Subcutaneous preadipocyte (primary cell): ENCODE measurements around the gene UBXN11. TPM values are rescaled to one million over a fixed set of nuclear protein-coding genes. Genes with fewer than 3 reads are reported as not detected.

Experiments used
- total RNA-seq: library from RNA; depleted of rRNA; stranded (reverse); fragments of >200 nt; gene quantifications from 2 replicates; pipeline ENCODE4 v1.2.3, GENCODE V29; 2012

The UBXN11 gene, protein sequence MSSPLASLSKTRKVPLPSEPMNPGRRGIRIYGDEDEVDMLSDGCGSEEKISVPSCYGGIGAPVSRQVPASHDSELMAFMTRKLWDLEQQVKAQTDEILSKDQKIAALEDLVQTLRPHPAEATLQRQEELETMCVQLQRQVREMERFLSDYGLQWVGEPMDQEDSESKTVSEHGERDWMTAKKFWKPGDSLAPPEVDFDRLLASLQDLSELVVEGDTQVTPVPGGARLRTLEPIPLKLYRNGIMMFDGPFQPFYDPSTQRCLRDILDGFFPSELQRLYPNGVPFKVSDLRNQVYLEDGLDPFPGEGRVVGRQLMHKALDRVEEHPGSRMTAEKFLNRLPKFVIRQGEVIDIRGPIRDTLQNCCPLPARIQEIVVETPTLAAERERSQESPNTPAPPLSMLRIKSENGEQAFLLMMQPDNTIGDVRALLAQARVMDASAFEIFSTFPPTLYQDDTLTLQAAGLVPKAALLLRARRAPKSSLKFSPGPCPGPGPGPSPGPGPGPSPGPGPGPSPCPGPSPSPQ
- total RNA-seq, result 6.5 and 8.8 TPM in 2 replicates

GRCh38 chr1:26306290-26307229 lies at the start of gene UBXN11:
Gene UBXN11, minus strand, starts transcription at chr1:26306636. Its CDS starts 3,753 bp downstream, at chr1:26302883.

GRCh38 chr1:26353976-26354820 lies 47.8 kb upstream of the UBXN11 start, which contains the start of gene CRYBG2:
Gene CRYBG2, minus strand, starts transcription at chr1:26354130. Its CDS starts 7,473 bp downstream, at chr1:26346657.

DNA sequence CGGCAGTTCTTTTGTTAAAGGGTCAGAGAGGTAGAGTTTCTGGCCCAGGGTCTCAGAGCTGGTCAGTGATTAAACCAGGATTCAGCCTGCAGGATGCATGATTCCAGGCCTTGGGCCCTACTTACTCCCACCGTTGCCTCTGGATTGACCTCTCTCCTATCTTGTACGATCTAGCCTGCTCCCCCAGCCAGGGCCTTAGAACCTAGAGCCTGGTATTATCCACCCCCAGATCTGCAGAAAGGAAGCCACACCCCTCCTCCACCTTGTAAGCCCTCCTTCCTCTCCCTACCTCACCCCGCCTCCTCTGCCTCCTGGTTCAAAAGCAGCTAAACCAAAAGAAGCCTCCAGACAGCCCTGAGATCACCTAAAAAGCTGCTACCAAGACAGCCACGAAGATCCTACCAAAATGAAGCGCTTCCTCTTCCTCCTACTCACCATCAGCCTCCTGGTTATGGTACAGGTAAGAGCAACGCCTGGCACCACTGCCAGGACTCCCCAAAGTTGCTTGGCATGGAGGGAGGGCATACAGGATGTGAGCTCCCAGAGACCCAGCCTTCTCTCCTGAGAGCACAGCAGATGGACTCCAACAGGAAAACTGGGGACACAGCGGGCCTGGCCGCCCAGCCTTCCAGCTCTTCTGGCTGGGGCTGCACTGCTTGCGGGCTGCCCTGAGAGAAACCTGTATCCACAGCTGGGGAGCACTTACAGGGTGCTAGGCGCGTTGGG lies 11.3 kb upstream of the UBXN11 start, which contains the start of gene CD52:
Gene CD52, plus strand, starts transcription at position 347 of the 726 bp plus-strand sequence. Its CDS starts 60 bp downstream, at position 407.

DNA sequence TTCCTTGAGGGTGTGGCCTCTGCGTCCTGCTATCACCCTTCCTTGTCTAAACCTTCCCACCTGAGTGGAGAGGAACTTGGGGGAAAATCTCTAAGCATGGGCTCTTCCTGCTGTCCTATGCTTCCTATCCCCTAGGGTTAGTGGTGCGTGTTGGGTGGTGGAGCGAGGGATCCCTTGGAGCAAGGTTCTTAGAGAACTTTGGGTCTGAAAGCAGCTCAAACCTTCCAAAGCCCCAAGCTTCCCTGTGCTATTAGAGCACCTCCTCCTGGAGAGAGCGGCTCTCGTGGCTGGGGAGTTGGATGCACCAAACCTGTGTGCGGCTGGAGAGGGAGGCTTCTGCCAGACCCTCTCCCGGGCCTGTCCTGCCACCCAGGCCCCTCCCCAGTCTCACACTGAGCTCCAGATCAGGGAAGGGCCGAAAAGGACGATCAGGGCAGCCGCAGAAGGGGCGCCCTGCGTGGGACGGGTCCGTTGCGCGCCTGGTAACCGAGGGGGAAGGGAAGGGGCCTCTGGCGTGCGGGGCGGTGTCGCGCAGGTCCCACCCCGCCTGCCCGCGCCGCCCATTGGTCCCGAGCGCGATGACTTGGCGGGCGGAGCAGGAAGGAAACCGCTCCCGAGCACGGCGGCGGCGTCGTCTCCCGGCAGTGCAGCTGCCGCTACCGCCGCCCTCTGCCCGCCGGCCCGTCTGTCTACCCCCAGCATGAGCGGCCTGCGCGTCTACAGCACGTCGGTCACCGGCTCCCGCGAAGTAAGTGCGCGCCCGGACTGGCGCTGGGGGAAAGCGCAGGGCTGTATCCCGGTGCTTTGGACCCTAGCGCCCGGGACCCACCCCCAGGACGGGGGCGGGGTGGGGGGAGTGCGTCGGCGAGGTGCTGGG lies 26.7 kb downstream of the UBXN11 start, which contains the start of gene SH3BGRL3:
Gene SH3BGRL3, plus strand, starts transcription at position 631 of the 877 bp plus-strand sequence. Its CDS starts 70 bp downstream, at position 701.

GRCh38 chr1:26233903-26234643 lies 72.4 kb downstream of the UBXN11 start, which contains the start of gene CEP85:
Gene CEP85, plus strand, starts transcription at chr1:26234200. Its CDS starts 5,584 bp downstream, at chr1:26239784.

Other genes starting within 250 kb of the UBXN11 start
- gene TRIM63, start 239.0 kb downstream of the UBXN11 start, total RNA-seq, result under 0.01 TPM in 1 of 2 replicates, not detected in the other
- gene PDIK1L, start 194.8 kb downstream of the UBXN11 start, total RNA-seq, result 2.9 and 4.7 TPM in 2 replicates
- gene FAM110D, start 147.6 kb downstream of the UBXN11 start, total RNA-seq, result not detected in 2 replicates
- not detected in 2 replicates for gene C1orf232, start 137.7 kb downstream of the UBXN11 start, total RNA-seq
- gene ZNF593, start 136.7 kb downstream of the UBXN11 start, total RNA-seq, result 23.7 and 37.5 TPM in 2 replicates
- gene ZNF593OS, start 134.8 kb downstream of the UBXN11 start, total RNA-seq, result under 0.01 TPM in 1 of 2 replicates, not detected in the other
- gene CNKSR1, start 129.1 kb downstream of the UBXN11 start, total RNA-seq, result under 0.01 TPM in 1 of 2 replicates, not detected in the other
- not detected in 2 replicates for gene CATSPER4, start 116.0 kb downstream of the UBXN11 start, total RNA-seq
- gene CEP85, start 72.4 kb downstream of the UBXN11 start, total RNA-seq, result 6.6 and 15.6 TPM in 2 replicates
- 66.3 and 69.1 TPM in 2 replicates for gene SH3BGRL3, start 26.6 kb downstream of the UBXN11 start, total RNA-seq
- 0.98 TPM in 1 of 2 replicates, not detected in the other for gene CD52, start 11.3 kb upstream of the UBXN11 start, total RNA-seq
- gene CRYBG2, start 47.5 kb upstream of the UBXN11 start, total RNA-seq, result not detected in 2 replicates
- not detected in 2 replicates for gene ZNF683, start 66.1 kb upstream of the UBXN11 start, total RNA-seq
- gene LIN28A, start 104.2 kb upstream of the UBXN11 start, total RNA-seq, result not detected in 2 replicates
- gene DHDDS, start 125.7 kb upstream of the UBXN11 start, total RNA-seq, result 49.6 and 49.9 TPM in 2 replicates
- 273 and 293 TPM in 2 replicates for gene HMGN2, start 165.8 kb upstream of the UBXN11 start, total RNA-seq
- 3.7 and 7.0 TPM in 2 replicates for gene RPS6KA1, start 223.1 kb upstream of the UBXN11 start, total RNA-seq